Liver (tissue), 3 donors: ENCODE data around the gene OPHN1.

ENCODE experiments used
- ATF3 ChIP-seq: IDR thresholded peaks from 2 replicates; pipeline ENCODE4 v1.6.1; 2016; ENCODE audit warnings: antibody characterized with exemption
- CTCF ChIP-seq: fragments of 150-350 bp; IDR thresholded peaks from 2 replicates; pipeline ENCODE4 v1.5.1; 2017; ENCODE audit warnings: improper control_type of control experiment, low read depth, low read length; ENCODE audit not compliant: missing input control
- EGR1 ChIP-seq, 2 donors: IDR thresholded peaks; 2 replicates each; pipeline ENCODE4 v1.6.1; 2016 to 2018; ENCODE audit warnings: antibody characterized with exemption in 2 of 2, low read depth in 2 of 2
- FOXA2 ChIP-seq: IDR thresholded peaks from 2 replicates; pipeline ENCODE4 v1.6.1; 2016; ENCODE audit warnings: antibody characterized with exemption
- GABPA ChIP-seq, 2 donors: IDR thresholded peaks in 1 of 2; conservative IDR thresholded peaks in 1 of 2; 2 replicates each; pipeline ENCODE4 v1.6.1; 2016; ENCODE audit warnings: antibody characterized with exemption in 2 of 2, mild to moderate bottlenecking in 1 of 2, moderate library complexity in 1 of 2
- JUND ChIP-seq, 2 donors: IDR thresholded peaks; 2 replicates each; pipeline ENCODE4 v1.6.1; 2016; ENCODE audit warnings: antibody characterized with exemption in 2 of 2
- MAX ChIP-seq: IDR thresholded peaks from 2 replicates; pipeline ENCODE4 v1.6.1; 2016; ENCODE audit warnings: antibody characterized with exemption
- NR2F2 ChIP-seq: IDR thresholded peaks from 2 replicates; pipeline ENCODE4 v1.6.1; 2016; ENCODE audit warnings: antibody characterized with exemption
- RAD21 ChIP-seq, 2 donors: IDR thresholded peaks; 2 replicates each; pipeline ENCODE4 v1.6.1; 2016; ENCODE audit warnings: antibody characterized with exemption in 2 of 2, mild to moderate bottlenecking in 2 of 2
- REST ChIP-seq: IDR thresholded peaks from 2 replicates; pipeline ENCODE4 v1.6.1; 2016; ENCODE audit warnings: antibody characterized with exemption, mild to moderate bottlenecking
- RXRA ChIP-seq, 2 donors: IDR thresholded peaks; 2 replicates each; pipeline ENCODE4 v1.6.1; 2017 to 2018; ENCODE audit warnings: antibody characterized with exemption in 2 of 2, mild to moderate bottlenecking in 1 of 2
- TAF1 ChIP-seq: conservative IDR thresholded peaks from 2 replicates; pipeline ENCODE4 v1.6.1; 2016; ENCODE audit warnings: antibody characterized with exemption, mild to moderate bottlenecking
- YY1 ChIP-seq: IDR thresholded peaks from 2 replicates; pipeline ENCODE4 v1.6.1; 2016; ENCODE audit warnings: antibody characterized with exemption, mild to moderate bottlenecking
- donor health status: healthy.
- donor health status: healthy.

- TF ChIP-seq CTCF (no peak), RAD21 (IDR thresholded peaks at IDR 0.05) (no peak), JUND (IDR thresholded peaks at IDR 0.05) (no peak), NR2F2 (no peak), YY1 (no peak), MAX (no peak), EGR1 (IDR thresholded peaks at IDR 0.05; ENCODE audit: low read depth in 2 of 2) (no peak), FOXA2 (no peak), RXRA (IDR thresholded peaks at IDR 0.05) (no peak), TAF1 (no peak), GABPA (IDR thresholded peaks at IDR 0.05 in 1 of 2, conservative IDR thresholded peaks at IDR 0.05 in 1 of 2) (no peak), ATF3 (no peak), REST (no peak)
These were observed 321.0 kb downstream of the OPHN1 start for GRCh38 chrX:68112321-68112720.
